Colonic mucosa (tissue), 4 donors: ENCODE results near the gene EDDM13. TPM values are rescaled to one million over a fixed set of nuclear protein-coding genes. Genes with fewer than 3 reads are reported as not detected.
"Not testable (repeated sequence)": the region's sequence is repeated elsewhere in the genome, so short reads cannot be mapped to it uniquely, and the experiment has no call there.

Experiments used
- DNase-seq: peaks from one replicate; pipeline ENCODE4 v3.0.0-alpha.2; 2020
- H3K27ac ChIP-seq: fragments of 200-600 bp; one replicate; pipeline ENCODE4 v1.8.0; 2021
- H3K27me3 ChIP-seq: fragments of 200-600 bp; one replicate; pipeline ENCODE4 v1.8.0; 2021
- H3K36me3 ChIP-seq: fragments of 200-600 bp; one replicate; pipeline ENCODE4 v1.8.0; 2021
- H3K4me1 ChIP-seq: fragments of 200-600 bp; one replicate; pipeline ENCODE4 v1.8.0; 2021; ENCODE audit warnings: mild to moderate bottlenecking
- H3K4me3 ChIP-seq: fragments of 200-600 bp; one replicate; pipeline ENCODE4 v1.8.0; 2021
- H3K9ac ChIP-seq, 2 donors: one replicate each; pipeline ENCODE4 v1.7.0; 2013; ENCODE audit warnings: control low read depth in 2 of 2, low read depth in 2 of 2, low read length in 2 of 2
- H3K9me3 ChIP-seq: fragments of 200-600 bp; one replicate; pipeline ENCODE4 v1.8.0; 2021
- intact Hi-C: fragments of 100-400 bp; cut with DNase I; formaldehyde crosslinking; loops from one replicate; pipeline ENCODE4 v1.14.1; 2022
- total RNA-seq, 2 donors: library from RNA; stranded (reverse); fragmentation: NEBNext Ultra II Directional in 1 of 2; extraction: Animal tissue kit (Norgen Biotek cat#: 25700) in 1 of 2; gene quantifications; one replicate each; pipeline ENCODE4 v1.2.1, GENCODE V29; 2021
- TF ChIP-seq, protein P1 (sequence below): fragments of 200-600 bp; IDR thresholded peaks from one replicate; pipeline ENCODE4 v1.8.0; 2022; ENCODE audit warnings: antibody characterized with exemption, mild to moderate bottlenecking
- donor health status: healthy.
- donor health status: DM: no; HTN: no; CAD: no.
- donor health status: DM: no; HTN: no; CAD: no.

EDDM13 gene
- total RNA-seq, 2 donors from 2014 or later, result not detected

- intact Hi-C loops, result loop anchor here (2.0 to 5.0 kb wide), 2 partner anchors 82 to 176 kb away; no protein-coding TSS in a partner anchor
- Histone ChIP-seq H3K36me3 (no peaks in the 10 kb centered on the region), H3K4me3 (no peak overlapping the region)
Measured at GRCh38 chr19:56252699-56253422, 19.7 kb upstream of the EDDM13 start.

GRCh38 chr19:56253737-56254136 is 18.8 kb upstream of the EDDM13 start:
- TF ChIP-seq, protein P1, sequence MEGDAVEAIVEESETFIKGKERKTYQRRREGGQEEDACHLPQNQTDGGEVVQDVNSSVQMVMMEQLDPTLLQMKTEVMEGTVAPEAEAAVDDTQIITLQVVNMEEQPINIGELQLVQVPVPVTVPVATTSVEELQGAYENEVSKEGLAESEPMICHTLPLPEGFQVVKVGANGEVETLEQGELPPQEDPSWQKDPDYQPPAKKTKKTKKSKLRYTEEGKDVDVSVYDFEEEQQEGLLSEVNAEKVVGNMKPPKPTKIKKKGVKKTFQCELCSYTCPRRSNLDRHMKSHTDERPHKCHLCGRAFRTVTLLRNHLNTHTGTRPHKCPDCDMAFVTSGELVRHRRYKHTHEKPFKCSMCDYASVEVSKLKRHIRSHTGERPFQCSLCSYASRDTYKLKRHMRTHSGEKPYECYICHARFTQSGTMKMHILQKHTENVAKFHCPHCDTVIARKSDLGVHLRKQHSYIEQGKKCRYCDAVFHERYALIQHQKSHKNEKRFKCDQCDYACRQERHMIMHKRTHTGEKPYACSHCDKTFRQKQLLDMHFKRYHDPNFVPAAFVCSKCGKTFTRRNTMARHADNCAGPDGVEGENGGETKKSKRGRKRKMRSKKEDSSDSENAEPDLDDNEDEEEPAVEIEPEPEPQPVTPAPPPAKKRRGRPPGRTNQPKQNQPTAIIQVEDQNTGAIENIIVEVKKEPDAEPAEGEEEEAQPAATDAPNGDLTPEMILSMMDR, result peak; percentile 35
- no peaks in the 10 kb centered on the region for H3K9me3 ChIP-seq
- intact Hi-C loops, result loop anchor here (2.0 to 5.0 kb wide), 2 partner anchors 81 to 176 kb away; no protein-coding TSS in a partner anchor
- H3K27ac ChIP-seq, result no peak overlapping the region
- no peak overlapping the region for H3K9ac ChIP-seq
- no peaks in the 10 kb centered on the region for H3K4me1 ChIP-seq
- no peaks in the 10 kb centered on the region for H3K36me3 ChIP-seq
- no peak for DNase-seq
- H3K4me3 ChIP-seq, result no peak overlapping the region
- no peaks in the 10 kb centered on the region for H3K27me3 ChIP-seq

More at GRCh38 chr19:56252699-56253422, 19.7 kb upstream of the EDDM13 start:
- Histone ChIP-seq H3K4me1 (no peaks in the 10 kb centered on the region), H3K9me3 (no peaks in the 10 kb centered on the region), H3K27ac (no peak overlapping the region), H3K27me3 (no peaks in the 10 kb centered on the region), H3K9ac (no peak overlapping the region)
- TF ChIP-seq, protein P1, result peak; percentile 75
- peak; percentile 82 for DNase-seq

GRCh38 chr19:56258272-56258671 is 14.3 kb upstream of the EDDM13 start:
- DNase-seq, result no peak
- TF ChIP-seq, protein P1, result no peak
- no peak overlapping the region for H3K9ac ChIP-seq
- no peaks in the 10 kb centered on the region for H3K9me3 ChIP-seq
- H3K4me3 ChIP-seq, result no peak overlapping the region
- H3K4me1 ChIP-seq, result no peaks in the 10 kb centered on the region
- H3K36me3 ChIP-seq, result no peaks in the 10 kb centered on the region
- H3K27ac ChIP-seq, result no peak overlapping the region
- no peaks in the 10 kb centered on the region for H3K27me3 ChIP-seq
- intact Hi-C loops, result no loop called here

- no peaks in the 10 kb centered on the region for H3K9me3 ChIP-seq
- no peak overlapping the region for H3K9ac ChIP-seq
- H3K4me3 ChIP-seq, result no peak overlapping the region
- TF ChIP-seq, protein P1, result no peak
- H3K36me3 ChIP-seq, result no peaks in the 10 kb centered on the region
- H3K27ac ChIP-seq, result no peak overlapping the region
- no peaks in the 10 kb centered on the region for H3K4me1 ChIP-seq
- intact Hi-C loops, result no loop called here
- no peaks in the 10 kb centered on the region for H3K27me3 ChIP-seq
- no peak for DNase-seq
Measured at GRCh38 chr19:56261145-56261544, 11.4 kb upstream of the EDDM13 start.

DNA sequence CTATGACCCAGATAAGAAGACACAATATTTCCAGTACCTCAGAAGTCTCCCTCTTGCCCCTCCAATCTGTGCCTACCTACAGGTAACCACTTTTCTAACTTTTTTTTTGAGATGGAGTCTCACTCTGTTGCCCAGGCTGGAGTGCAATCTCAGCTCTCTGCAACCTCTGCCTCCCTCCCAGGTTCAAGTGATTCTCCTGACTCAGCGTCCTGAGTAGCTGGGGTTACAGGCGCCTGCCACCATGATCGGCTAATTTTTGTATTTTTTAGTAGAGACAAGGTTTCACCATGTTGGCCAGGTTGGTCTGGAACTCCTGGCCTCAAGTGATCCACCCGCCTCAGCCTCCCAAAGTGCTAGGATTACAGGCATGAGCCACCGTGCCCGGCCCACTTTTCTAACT is 10.6 kb upstream of the EDDM13 start:
- H3K36me3 ChIP-seq, H3K4me3 ChIP-seq, intact Hi-C loops, H3K27ac ChIP-seq, H3K27me3 ChIP-seq, H3K9me3 ChIP-seq, DNase-seq, H3K9ac ChIP-seq, H3K4me1 ChIP-seq: not testable (repeated sequence)

- Histone ChIP-seq H3K27me3 (no peaks in the 10 kb centered on the region), H3K4me1 (no peaks in the 10 kb centered on the region), H3K4me3 (no peak overlapping the region), H3K36me3 (no peaks in the 10 kb centered on the region), H3K9me3 (no peaks in the 10 kb centered on the region), H3K27ac (no peak overlapping the region), H3K9ac (no peak overlapping the region)
- intact Hi-C loops, result no loop called here
- no peak for DNase-seq
- TF ChIP-seq, protein P1, result no peak
Measured at GRCh38 chr19:56263319-56263718, 9.2 kb upstream of the EDDM13 start.
